Neural cell (in vitro differentiated cells): ENCODE measurements around the gene STARD7. TPM values are rescaled to one million over a fixed set of nuclear protein-coding genes. Genes with fewer than 3 reads are reported as not detected.

ENCODE experiments used
- H2AFZ ChIP-seq: fragments of 200-600, 300-800 bp; sonication (generic), shearing (Covaris generic); 2 replicates; pipeline ENCODE4 v1.6.0; 2014; ENCODE audit warnings: low read depth, mild to moderate bottlenecking, antibody characterized with exemption, low read length, moderate library complexity
- H3F3A ChIP-seq: fragments of 200-600 bp; shearing (Covaris generic); 2 replicates; pipeline ENCODE4 v1.6.1; 2016; ENCODE audit warnings: mild to moderate bottlenecking, moderate library complexity, mixed read lengths, antibody characterized with exemption, low read length; ENCODE audit not compliant: insufficient read depth, poor library complexity, severe bottlenecking
- H3K27ac ChIP-seq: fragments of 200-600, 300-800 bp; sonication (generic), shearing (Covaris generic); 2 replicates; pipeline ENCODE4 v1.5.1; 2014; ENCODE audit warnings: mild to moderate bottlenecking, low read length, moderate library complexity
- H3K27me3 ChIP-seq: fragments of 300-800, 200-600 bp; sonication (generic), shearing (Covaris generic); 2 replicates; pipeline ENCODE4 v1.6.0; 2014; ENCODE audit warnings: mild to moderate bottlenecking, low read depth, low read length, moderate library complexity; ENCODE audit not compliant: insufficient read depth
- H3K36me3 ChIP-seq: fragments of 300-800, 200-600 bp; sonication (generic), shearing (Covaris generic); 2 replicates; pipeline ENCODE4 v1.5.1; 2014; ENCODE audit warnings: mild to moderate bottlenecking, antibody characterized with exemption, low read length, moderate library complexity; ENCODE audit not compliant: insufficient read depth
- H3K4me2 ChIP-seq: fragments of 300-800, 200-600 bp; sonication (generic), shearing (Covaris generic); 2 replicates; pipeline ENCODE4 v1.6.0; 2014; ENCODE audit warnings: mild to moderate bottlenecking, low read length
- H3K4me3 ChIP-seq: fragments of 300-800, 200-600 bp; sonication (generic), shearing (Covaris generic); 2 replicates; pipeline ENCODE4 v1.5.1; 2014; ENCODE audit warnings: mild to moderate bottlenecking, low read length, moderate library complexity
- H3K79me2 ChIP-seq: fragments of 200-600 bp; shearing (Covaris generic); replicated peaks from 2 replicates; pipeline ENCODE4 v1.6.0; 2014; ENCODE audit warnings: mild to moderate bottlenecking, low read length, moderate library complexity; ENCODE audit not compliant: insufficient read depth
- H3K9ac ChIP-seq: fragments of 300-800, 200-600 bp; sonication (generic), shearing (Covaris generic); 2 replicates; pipeline ENCODE4 v1.6.1; 2016; ENCODE audit warnings: mild to moderate bottlenecking, low read length, mixed read lengths
- H3K9me2 ChIP-seq: fragments of 200-600 bp; shearing (Covaris generic); 2 replicates; pipeline ENCODE4 v1.6.1; 2016; ENCODE audit warnings: mild to moderate bottlenecking, low read length, mixed read lengths; ENCODE audit not compliant: insufficient read depth
- H3K9me3 ChIP-seq: fragments of 200-600, 300-800 bp; sonication (generic), shearing (Covaris generic); 2 replicates; pipeline ENCODE4 v1.6.1; 2016; ENCODE audit warnings: mild to moderate bottlenecking, mixed run types, low read length, moderate library complexity, mixed read lengths
- H4K20me1 ChIP-seq: fragments of 200-600 bp; shearing (Covaris generic); 2 replicates; pipeline ENCODE4 v1.6.1; 2016; ENCODE audit warnings: mild to moderate bottlenecking, mixed run types; ENCODE audit not compliant: insufficient read depth
- EP300 ChIP-seq: fragments of 450-650 bp; conservative IDR thresholded peaks from 2 replicates; pipeline ENCODE4 v1.6.1; 2014; ENCODE audit warnings: antibody characterized with exemption, mild to moderate bottlenecking, moderate library complexity; ENCODE audit not compliant: poor library complexity, severe bottlenecking
- EZH2 ChIP-seq: fragments of 200-600, 300-800 bp; shearing (Covaris generic), sonication (generic); IDR thresholded peaks from 2 replicates; pipeline ENCODE4 v1.6.1; 2014; ENCODE audit warnings: antibody characterized with exemption, low read length, borderline replicate concordance, mild to moderate bottlenecking; ENCODE audit not compliant: insufficient read depth, poor library complexity, severe bottlenecking
- MXI1 ChIP-seq: fragments of 450-650 bp; conservative IDR thresholded peaks from 2 replicates; pipeline ENCODE4 v1.6.1; 2014; ENCODE audit warnings: antibody characterized with exemption, mild to moderate bottlenecking; ENCODE audit not compliant: poor library complexity, severe bottlenecking
- POLR2AphosphoS5 ChIP-seq: IDR thresholded peaks from 2 replicates; pipeline ENCODE4 v1.6.1; 2012
- RAD21 ChIP-seq: fragments of 450-650 bp; conservative IDR thresholded peaks from 2 replicates; pipeline ENCODE4 v1.6.1; 2014; ENCODE audit warnings: antibody characterized with exemption, mild to moderate bottlenecking, moderate library complexity
- REST ChIP-seq: IDR thresholded peaks from 2 replicates; pipeline ENCODE4 v1.6.1; 2012; ENCODE audit warnings: borderline replicate concordance
- SMC3 ChIP-seq: fragments of 450-650 bp; conservative IDR thresholded peaks from 2 replicates; pipeline ENCODE4 v1.6.1; 2014; ENCODE audit warnings: antibody characterized with exemption, mild to moderate bottlenecking, moderate library complexity; ENCODE audit not compliant: poor library complexity
- TAF1 ChIP-seq: IDR thresholded peaks from 2 replicates; pipeline ENCODE4 v1.6.1; 2012; ENCODE audit warnings: low read depth
- polyA plus RNA-seq: library from polyadenylated mRNA; depleted of rRNA; stranded (reverse); fragments of >200 nt; gene quantifications from 2 replicates; pipeline ENCODE4 v1.2.3, GENCODE V29; 2014
- TF ChIP-seq, protein P1 (sequence below): fragments of 450-650 bp; IDR thresholded peaks from 2 replicates; pipeline ENCODE4 v1.5.1; 2014; ENCODE audit warnings: antibody characterized with exemption, mild to moderate bottlenecking, moderate library complexity; ENCODE audit not compliant: poor library complexity, severe bottlenecking

The STARD7 gene
- polyA plus RNA-seq, 1 donor from 2014 or later, result 155 TPM

DNA sequence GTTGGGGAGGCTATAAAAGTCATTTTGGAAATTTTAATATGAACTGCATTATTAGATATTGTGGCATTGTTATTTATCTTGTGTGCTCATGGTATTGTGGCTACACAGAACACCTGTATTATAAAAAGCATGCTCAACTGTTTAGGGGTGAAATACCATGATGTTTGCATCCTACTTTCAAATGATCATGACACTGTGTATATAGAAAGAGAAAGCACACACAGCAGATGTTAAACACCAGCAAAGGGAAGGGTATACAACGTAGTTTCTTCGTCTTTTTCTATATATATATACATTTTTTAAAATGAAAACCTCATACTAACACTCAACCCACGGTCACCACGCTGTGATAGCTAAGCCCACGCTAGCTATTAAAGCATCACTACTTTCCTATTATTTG, 27.1 kb downstream of the STARD7 start:
- no peaks in the 10 kb centered on the region for H3K27me3 ChIP-seq
- no peak overlapping the region for H3K4me3 ChIP-seq
- H3K36me3 ChIP-seq, result no peaks in the 10 kb centered on the region
- H4K20me1 ChIP-seq, result no peaks in the 10 kb centered on the region
- TF ChIP-seq TAF1 (no peak), RAD21 (no peak), EZH2 (no peak), EP300 (no peak), REST (no peak), POLR2AphosphoS5 (no peak), MXI1 (no peak), SMC3 (no peak)
- TF ChIP-seq, protein P1, sequence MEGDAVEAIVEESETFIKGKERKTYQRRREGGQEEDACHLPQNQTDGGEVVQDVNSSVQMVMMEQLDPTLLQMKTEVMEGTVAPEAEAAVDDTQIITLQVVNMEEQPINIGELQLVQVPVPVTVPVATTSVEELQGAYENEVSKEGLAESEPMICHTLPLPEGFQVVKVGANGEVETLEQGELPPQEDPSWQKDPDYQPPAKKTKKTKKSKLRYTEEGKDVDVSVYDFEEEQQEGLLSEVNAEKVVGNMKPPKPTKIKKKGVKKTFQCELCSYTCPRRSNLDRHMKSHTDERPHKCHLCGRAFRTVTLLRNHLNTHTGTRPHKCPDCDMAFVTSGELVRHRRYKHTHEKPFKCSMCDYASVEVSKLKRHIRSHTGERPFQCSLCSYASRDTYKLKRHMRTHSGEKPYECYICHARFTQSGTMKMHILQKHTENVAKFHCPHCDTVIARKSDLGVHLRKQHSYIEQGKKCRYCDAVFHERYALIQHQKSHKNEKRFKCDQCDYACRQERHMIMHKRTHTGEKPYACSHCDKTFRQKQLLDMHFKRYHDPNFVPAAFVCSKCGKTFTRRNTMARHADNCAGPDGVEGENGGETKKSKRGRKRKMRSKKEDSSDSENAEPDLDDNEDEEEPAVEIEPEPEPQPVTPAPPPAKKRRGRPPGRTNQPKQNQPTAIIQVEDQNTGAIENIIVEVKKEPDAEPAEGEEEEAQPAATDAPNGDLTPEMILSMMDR, result no peak
- no peak overlapping the region for H3K27ac ChIP-seq
- H3K9me3 ChIP-seq, result no peaks in the 10 kb centered on the region
- H3K9ac ChIP-seq, result no peak overlapping the region
- no peak overlapping the region for H3K4me2 ChIP-seq
- H3K79me2 ChIP-seq, result no peaks in the 10 kb centered on the region
- H3F3A ChIP-seq, result no peaks in the 10 kb centered on the region
- no peak overlapping the region for H2AFZ ChIP-seq
- H3K9me2 ChIP-seq, result no peaks in the 10 kb centered on the region

DNA sequence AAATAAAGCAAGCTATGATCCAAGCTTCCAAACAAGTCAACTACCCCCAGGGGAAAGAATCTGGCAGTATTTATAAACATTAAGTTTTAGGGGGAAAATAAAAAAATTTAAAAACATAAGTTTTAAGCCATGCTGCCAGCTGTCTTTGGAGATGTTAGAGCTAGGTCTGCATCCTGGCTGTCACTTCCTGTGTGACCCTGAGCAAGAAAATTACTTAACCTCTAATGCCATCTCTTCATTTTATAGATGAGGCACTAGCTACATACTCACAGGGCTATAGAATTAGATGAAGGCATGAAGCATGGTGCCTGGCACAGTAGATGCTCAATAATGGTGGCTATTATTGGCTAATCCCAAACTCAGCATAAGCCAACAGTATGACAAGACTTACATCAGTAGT, 28.1 kb downstream of the STARD7 start:
- H3K27me3 ChIP-seq, result no peaks in the 10 kb centered on the region
- no peaks in the 10 kb centered on the region for H3K9me3 ChIP-seq
- H3K36me3 ChIP-seq, result no peaks in the 10 kb centered on the region
- H3K9ac ChIP-seq, result no peak overlapping the region
- H3K27ac ChIP-seq, result no peak overlapping the region
- no peak for TF ChIP-seq MXI1
- TF ChIP-seq RAD21, result no peak
- no peak for TF ChIP-seq POLR2AphosphoS5
- no peaks in the 10 kb centered on the region for H3K9me2 ChIP-seq
- no peaks in the 10 kb centered on the region for H4K20me1 ChIP-seq
- no peak overlapping the region for H3K4me2 ChIP-seq
- no peaks in the 10 kb centered on the region for H3F3A ChIP-seq
- no peak overlapping the region for H2AFZ ChIP-seq
- no peak overlapping the region for H3K4me3 ChIP-seq
- H3K79me2 ChIP-seq, result no peaks in the 10 kb centered on the region

GRCh38 chr2:96180002-96180401, 28.6 kb downstream of the STARD7 start:
- no peaks in the 10 kb centered on the region for H3K36me3 ChIP-seq
- no peaks in the 10 kb centered on the region for H3K9me2 ChIP-seq

More at GRCh38 chr2:96180002-96180401, 28.6 kb downstream of the STARD7 start:
- no peaks in the 10 kb centered on the region for H3K27me3 ChIP-seq
- no peak overlapping the region for H3K4me3 ChIP-seq
- no peaks in the 10 kb centered on the region for H3K9me3 ChIP-seq
- H3K4me2 ChIP-seq, result no peak overlapping the region
- no peak overlapping the region for H3K27ac ChIP-seq
- no peak overlapping the region for H2AFZ ChIP-seq
- TF ChIP-seq POLR2AphosphoS5 (no peak), EZH2 (no peak), REST (no peak), TAF1 (no peak), MXI1 (no peak), SMC3 (no peak), RAD21 (no peak), EP300 (no peak)
- TF ChIP-seq, protein P1, result no peak
- H3F3A ChIP-seq, result no peaks in the 10 kb centered on the region
- no peaks in the 10 kb centered on the region for H3K79me2 ChIP-seq
- H4K20me1 ChIP-seq, result no peaks in the 10 kb centered on the region
- H3K9ac ChIP-seq, result no peak overlapping the region
